Hematopoietic multipotent progenitor cell treated with erythropoietin and hydrocortisone succinate and interleukin-3 and kit ligand, for 17 days (in vitro differentiated cells): Measurements from ENCODE around the gene SUN1.
A peak's percentile ranks its signal among the peaks of the same experiment; 100 is the strongest.

Experiments
- DNase-seq: peaks from one replicate; pipeline ENCODE4 v3.0.0-alpha.2; 2015; ENCODE audit warnings: low spot score

The SUN1 gene

GRCh38 chr7:805261-805660 is 27.0 kb upstream of the SUN1 start:
- no peak for DNase-seq

GRCh38 chr7:815284-816216 is 16.7 kb upstream of the SUN1 start:
- peak; percentile 14 for DNase-seq

- peak; percentile 91 for DNase-seq
Measured at GRCh38 chr7:816300-816750, 16.0 kb upstream of the SUN1 start.

- peak; percentile 22 for DNase-seq
Measured at GRCh38 chr7:816751-817671, 15.3 kb upstream of the SUN1 start.

- peak; percentile 21 for DNase-seq
Measured at GRCh38 chr7:818031-818699, 14.1 kb upstream of the SUN1 start.

- no peak for DNase-seq
Measured at GRCh38 chr7:820341-820740, 11.9 kb upstream of the SUN1 start.

- no peak for DNase-seq
Measured at GRCh38 chr7:821688-822087, 10.6 kb upstream of the SUN1 start.

GRCh38 chr7:822692-823276 is 9.5 kb upstream of the SUN1 start:
- DNase-seq = no peak

GRCh38 chr7:823649-824048 is 8.6 kb upstream of the SUN1 start:
- DNase-seq = no peak

- no peak for DNase-seq
Measured at GRCh38 chr7:824081-824480, 8.2 kb upstream of the SUN1 start.

GRCh38 chr7:824664-825063 is 7.6 kb upstream of the SUN1 start:
- no peak for DNase-seq

GRCh38 chr7:825386-825785 is 6.9 kb upstream of the SUN1 start:
- no peak for DNase-seq

- DNase-seq = no peak
Measured at GRCh38 chr7:826230-826917, 5.9 kb upstream of the SUN1 start.

- no peak for DNase-seq
Measured at GRCh38 chr7:828793-829561, 3.3 kb upstream of the SUN1 start.

GRCh38 chr7:830069-830468 is 2.2 kb upstream of the SUN1 start:
- no peak for DNase-seq

GRCh38 chr7:831596-832166 is 595 bp upstream of the SUN1 start:
- peak; percentile 24 for DNase-seq

- DNase-seq = no peak
Measured at GRCh38 chr7:832968-833424, 720 bp downstream of the SUN1 start.

- no peak for DNase-seq
Measured at GRCh38 chr7:833601-834258, 1.5 kb downstream of the SUN1 start.

GRCh38 chr7:834277-834676 is 2.0 kb downstream of the SUN1 start:
- DNase-seq = no peak
